GM19468 (cell line): Measurements from ENCODE around the gene KRTAP5-4.
"Not testable (repeated sequence)": the region's sequence is repeated elsewhere in the genome, so short reads cannot be mapped to it uniquely, and the experiment has no call there.

Experiments
- ATAC-seq: cut with Tn5 transposase; IDR thresholded peaks from one replicate; pipeline ENCODE4 v1.9.1; 2021; ENCODE audit warnings: mild to moderate bottlenecking, moderate library complexity, moderate number of reproducible peaks; ENCODE audit not compliant: unreplicated experiment; ENCODE audit errors: extremely low read depth

KRTAP5-4 gene

DNA sequence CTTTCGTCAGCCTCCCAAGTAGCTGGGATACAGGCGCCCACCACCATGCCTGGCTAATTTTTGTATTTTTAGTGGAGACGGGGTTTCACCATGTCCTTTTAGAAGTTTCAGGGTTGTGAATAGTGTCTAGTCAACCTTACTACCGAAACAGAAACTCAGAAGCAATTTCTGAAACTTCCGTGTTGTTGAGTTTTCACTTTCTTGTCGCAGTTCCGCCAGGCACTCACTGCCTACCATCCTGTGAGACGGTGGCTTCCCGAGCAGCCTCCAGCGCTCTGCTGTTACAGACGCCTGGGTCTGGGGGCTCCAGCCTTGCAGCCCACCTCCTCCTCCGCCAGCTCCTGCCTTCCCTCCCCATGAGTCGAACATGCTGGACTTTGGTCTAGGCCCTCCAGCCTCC is 16.0 kb downstream of the KRTAP5-4 start:
- ATAC-seq = peak; percentile 68

DNA sequence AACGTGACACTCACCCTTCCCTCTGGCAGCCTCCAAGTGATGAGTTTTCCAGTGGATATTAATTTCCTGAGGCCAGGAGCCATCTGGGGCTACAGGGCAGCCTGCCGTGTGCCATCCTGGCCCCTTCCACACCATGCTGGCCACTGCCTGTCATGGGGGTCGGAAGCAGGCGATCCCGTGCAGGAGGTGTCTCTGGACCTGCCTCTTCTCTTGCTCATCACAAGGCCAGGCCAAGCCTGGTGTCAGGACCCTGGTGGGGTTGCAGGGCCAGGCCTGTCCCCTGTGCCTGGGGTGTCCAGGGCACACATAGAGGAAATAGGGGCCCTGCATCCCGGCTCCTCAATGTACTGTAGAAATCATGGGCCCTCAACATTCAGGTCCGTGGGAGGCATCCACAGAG is 17.2 kb downstream of the KRTAP5-4 start:
- no peak for ATAC-seq

DNA sequence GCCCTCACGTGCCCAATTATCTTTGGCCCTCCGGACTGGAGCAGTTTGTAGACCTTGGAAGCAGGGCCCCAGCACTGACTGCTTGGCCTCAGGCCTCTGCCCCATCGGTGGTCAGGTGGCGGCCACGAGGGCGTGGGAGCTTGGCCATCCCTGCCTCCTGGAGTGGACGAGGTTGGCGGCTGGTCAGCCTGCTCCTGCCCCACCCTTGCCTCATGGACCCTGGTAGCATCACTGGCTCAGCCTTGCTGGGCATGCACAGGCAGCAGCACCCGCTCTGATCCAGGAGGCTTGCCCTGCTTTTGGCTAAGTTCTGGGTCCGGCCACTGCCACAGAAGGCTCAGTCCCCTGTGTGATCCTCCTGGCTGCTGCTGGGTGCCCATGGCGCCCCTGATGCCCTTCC is 17.8 kb downstream of the KRTAP5-4 start:
- ATAC-seq = no peak

DNA sequence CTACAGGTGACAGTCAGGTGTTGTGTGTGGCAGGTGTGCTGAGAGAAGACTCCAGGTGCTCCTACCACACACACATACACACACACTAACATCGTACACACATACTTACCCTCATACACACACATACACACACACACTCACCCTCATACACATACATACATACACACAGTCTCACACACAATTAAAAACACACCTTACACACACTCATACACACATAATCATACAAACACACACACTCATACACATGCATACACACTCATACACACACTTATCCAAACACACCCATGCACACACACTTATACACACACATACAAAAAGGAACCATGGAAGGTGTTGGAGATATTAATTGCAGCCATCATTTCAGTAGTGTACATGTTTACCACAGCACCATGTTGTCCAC is 18.3 kb downstream of the KRTAP5-4 start:
- ATAC-seq = no peak

GRCh38 chr11:1601663-1602062 is 20.3 kb downstream of the KRTAP5-4 start:
- ATAC-seq = not testable (repeated sequence)

GRCh38 chr11:1600626-1601025 is 21.3 kb downstream of the KRTAP5-4 start:
- ATAC-seq = no peak

DNA sequence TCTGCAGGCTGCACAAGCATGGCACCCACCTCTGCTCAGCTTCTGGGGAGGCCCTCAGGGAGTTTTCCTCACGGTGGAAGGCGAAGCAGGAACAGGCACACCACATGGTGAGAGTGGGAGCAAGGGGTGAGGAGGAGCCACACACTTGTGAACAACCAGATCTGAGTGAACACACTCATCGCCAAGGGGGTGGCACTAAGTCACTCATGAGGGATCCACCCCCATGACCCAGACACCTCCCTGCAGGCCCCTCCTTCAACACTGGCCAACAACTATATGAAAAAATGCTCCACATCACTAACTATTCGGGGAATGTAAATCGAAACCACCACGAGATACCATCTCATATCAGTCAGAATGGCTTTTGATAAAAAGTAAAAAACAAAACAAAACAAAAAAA is 23.1 kb downstream of the KRTAP5-4 start:
- no peak for ATAC-seq

- ATAC-seq = not testable (repeated sequence)
Observed at GRCh38 chr11:1598406-1598805, 23.5 kb downstream of the KRTAP5-4 start.

DNA sequence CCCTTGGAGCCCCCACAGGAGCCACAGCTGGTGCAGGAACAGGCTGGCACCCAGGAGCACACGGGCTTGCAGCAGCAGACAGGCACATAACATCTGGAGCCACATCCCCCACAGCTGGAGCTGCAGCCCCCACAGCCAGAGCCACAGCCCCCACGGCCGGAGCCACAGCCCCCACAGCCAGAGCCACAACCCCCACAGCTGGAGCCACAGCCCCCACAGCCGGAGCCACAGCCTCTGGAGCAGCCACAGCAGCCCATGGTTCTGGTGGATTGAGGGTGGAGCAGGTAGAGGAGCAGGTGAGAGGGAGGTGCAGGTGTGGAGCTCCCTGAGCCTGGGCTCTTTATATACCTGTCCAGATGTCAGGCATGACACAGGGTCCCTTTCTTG is 24.0 kb downstream of the KRTAP5-4 start, which contains the start of gene KRTAP5-2:
Gene KRTAP5-2, minus strand, starts transcription at position 301 of the 387 bp plus-strand sequence. Its CDS starts 44 bp downstream, at position 257.
- no peak for ATAC-seq

DNA sequence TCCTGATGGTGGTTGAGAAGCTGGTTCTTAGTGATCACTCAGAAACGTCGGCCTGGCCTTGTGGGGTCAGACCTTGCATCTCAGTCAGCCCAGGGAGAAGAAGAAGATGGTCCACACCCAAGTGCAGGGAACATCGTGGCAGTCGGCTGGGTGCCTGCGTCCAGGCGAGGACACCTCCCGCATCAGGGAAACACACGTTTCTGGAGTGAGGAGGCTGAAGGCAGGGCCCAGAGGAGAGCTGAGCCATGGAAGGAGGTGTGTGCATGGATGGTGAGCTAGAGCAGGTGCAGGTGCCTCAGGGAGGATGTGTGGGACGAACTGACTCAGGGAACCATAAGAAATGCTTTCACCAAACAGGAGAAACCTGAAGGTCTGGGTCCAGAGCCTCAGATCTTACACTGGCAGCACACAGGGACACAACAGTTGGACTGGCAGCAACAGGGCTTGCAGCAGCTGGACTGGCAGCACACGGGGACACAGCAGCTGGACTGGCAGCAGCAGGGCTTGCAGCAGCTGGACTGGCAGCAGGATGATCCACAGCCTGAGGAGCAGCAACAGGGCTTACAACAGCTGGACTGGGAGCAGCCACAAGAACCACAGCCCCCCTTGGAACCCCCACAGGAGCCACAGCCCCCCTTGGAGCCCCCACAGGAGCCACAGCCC is 24.5 kb downstream of the KRTAP5-4 start:
- ATAC-seq = no peak

GRCh38 chr11:1596576-1597121 is 25.3 kb downstream of the KRTAP5-4 start:
- ATAC-seq = not testable (repeated sequence)

DNA sequence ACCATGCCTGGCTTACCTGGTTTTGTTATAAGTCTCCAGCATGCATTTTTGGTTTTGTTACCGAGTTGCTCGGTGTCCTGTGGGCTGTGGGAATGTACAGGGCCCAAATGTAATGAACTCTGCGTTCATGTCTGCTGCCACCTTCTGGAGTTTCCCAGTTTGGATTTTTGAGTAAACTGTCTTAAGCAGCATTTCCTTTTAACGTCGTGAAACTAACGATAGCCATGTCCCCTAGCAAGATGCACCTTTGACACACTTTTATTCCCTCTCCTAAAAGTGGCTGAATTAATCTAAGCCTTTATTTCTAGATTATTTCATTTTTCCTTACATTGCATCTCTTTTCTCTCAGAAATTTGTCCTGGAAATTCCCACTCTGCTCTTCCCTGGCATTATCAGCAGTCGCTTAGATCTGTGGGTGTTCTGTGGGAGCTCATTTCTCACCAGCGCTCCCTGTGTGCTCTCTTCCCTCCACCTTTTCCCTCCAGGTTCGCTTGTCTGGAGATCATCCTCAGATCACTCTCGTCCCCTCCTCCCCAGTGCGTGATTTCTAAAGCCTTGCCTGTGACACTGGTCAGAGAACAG is 25.9 kb downstream of the KRTAP5-4 start:
- ATAC-seq = not testable (repeated sequence)

DNA sequence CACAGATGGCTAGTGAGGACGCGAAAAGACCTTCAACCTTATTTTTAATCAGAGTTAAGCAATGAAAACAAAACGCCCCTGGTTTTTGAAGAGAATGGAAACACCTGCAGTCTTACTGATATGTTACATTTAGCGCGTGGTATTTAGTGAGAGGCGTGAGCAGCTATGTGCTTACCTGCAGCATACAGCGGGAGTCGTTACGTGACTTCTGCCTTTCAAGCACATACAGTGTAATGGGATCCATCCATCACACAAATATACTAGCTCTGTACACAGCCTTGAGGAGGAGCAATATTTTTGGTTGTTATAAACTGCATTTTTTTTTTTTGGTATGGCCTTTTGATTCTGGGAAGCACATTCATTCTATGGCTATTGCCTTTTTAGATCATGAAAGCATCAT is 29.3 kb downstream of the KRTAP5-4 start:
- ATAC-seq = no peak

GRCh38 chr11:1589996-1590395 is 31.9 kb downstream of the KRTAP5-4 start:
- no peak for ATAC-seq

DNA sequence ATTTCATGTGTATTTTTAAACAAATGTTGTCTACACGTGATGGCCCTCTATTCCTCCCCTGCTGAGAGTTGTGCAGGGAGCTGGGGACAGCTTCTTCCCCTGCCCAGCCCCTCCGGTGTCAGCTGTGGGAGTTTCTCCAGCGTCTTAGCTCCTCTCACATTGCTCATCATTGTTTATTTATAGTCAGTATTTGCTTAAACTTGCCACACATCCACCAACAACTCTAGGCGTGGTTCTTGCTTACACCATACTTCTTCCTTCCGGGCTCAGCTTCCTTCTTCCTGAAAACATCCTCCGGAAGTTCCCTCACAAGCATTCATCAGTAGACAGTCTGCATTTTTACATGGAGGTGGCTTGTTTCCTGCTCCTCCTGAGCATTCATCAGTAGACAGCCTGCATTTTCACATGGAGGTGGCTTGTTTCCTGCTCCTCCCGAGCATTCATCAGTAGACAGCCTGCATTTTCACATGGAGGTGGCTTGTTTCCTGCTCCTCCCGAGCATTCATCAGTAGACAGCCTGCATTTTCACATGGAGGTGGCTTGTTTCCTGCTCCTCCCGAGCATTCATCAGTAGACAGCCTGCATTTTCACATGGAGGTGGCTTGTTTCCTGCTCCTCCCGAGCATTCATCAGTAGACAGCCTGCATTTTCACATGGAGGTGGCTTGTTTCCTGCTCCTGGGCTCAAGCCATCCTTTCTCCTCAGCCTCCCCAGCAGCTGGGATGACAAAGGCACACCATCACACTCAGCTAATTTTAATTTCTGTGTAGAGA is 32.6 kb downstream of the KRTAP5-4 start:
- ATAC-seq = not testable (repeated sequence)

DNA sequence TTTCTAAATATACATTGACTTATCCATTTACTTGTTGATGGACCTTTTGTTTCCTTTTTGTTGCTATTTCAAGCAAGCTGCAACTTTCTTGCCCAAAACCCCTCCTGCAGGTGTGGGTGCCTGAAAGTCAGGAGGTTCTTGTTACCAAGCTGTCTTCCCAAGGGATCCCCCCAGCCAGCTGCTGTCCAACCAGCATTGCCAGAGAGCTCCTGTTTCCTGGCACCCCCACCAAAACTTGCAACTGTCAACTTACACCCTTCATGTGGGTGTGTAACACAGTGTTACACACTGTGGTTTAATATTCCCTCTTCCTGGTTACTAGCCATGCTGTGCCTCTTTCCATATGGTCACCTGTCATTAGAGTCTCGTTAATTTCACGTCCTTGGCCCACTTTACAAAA is 35.2 kb downstream of the KRTAP5-4 start:
- no peak for ATAC-seq

DNA sequence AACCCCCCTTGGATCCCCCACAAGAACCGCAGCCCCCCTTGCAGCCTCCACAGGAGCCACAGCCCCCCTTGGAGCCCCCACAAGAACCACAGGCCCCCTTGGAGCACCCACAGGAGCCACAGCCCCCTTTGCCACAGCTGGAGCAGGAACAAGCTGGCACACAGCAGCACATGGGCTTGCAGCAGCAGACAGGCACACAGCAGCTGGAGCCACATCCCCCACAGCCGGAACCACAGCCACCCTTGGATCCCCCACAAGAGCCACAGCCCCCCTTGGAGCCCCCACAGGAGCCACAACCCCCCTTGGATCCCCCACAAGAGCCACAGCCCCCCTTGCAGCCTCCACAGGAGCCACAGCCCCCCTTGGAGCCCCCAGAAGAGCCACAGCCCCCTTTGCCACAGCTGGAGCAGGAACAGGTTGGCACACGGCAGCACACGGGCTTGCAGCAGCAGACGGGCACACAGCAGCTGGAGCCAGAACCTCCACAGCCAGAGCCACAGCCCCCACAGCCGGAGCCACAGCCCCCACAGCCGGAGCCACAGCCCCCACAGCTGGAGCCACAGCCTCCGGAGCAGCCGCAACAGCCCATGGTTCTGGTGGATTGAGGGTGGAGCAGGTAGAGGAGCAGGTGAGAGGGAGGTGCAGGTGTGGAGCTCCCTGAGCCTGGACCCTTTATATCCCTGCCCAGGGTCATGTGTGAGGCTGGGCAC is 37.1 kb downstream of the KRTAP5-4 start, which contains the start of gene KRTAP5-1:
Gene KRTAP5-1, minus strand, starts transcription at position 623 of the 710 bp plus-strand sequence. Its CDS starts 34 bp downstream, at position 589.
- not testable (repeated sequence) for ATAC-seq

DNA sequence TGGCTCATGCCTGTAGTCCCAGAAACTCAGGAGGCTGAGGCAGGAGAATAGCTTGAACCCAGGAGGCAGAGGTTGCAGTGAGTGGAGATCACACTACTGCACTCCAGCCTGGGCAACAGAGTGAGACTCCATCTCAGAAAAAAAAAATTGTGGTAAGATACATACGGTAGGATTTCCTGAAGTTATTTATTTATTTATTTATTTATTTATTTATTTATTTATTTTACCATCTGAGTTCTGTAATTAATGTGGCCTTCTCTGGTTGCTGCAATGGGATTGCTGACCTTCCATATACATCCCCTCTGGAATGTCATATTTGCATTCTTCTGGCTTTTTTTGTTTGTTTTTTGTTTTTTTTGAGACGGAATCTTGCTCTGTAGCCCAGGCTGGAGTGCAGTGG is 39.0 kb downstream of the KRTAP5-4 start:
- ATAC-seq = not testable (repeated sequence)

- ATAC-seq = no peak
Observed at GRCh38 chr11:1581976-1582375, 40.0 kb downstream of the KRTAP5-4 start.

- ATAC-seq = no peak
Observed at GRCh38 chr11:1576825-1577224, 45.1 kb downstream of the KRTAP5-4 start.
